ENCODE results near the gene GRM5.

GRM5 gene

DNA sequence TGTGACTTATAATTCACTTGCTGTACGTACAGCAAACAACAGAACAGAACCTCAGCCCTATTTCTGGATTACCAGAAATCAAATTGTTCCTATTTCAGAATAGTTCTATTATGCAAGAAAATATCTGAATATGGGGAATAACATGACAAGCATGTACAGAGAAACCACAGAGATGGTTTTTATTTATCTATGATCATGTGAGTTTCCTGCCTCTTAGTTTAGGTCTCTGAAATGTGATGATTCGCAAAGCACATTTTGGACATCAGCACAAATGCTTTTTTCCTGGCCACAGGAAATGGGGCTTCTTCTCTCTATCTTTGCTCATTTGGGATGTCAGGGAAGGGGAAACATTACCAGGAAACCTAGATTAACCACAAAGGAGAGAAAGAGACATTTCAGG, 461.5 kb downstream of the GRM5 start:
- no peak for FAIRE-seq

DNA sequence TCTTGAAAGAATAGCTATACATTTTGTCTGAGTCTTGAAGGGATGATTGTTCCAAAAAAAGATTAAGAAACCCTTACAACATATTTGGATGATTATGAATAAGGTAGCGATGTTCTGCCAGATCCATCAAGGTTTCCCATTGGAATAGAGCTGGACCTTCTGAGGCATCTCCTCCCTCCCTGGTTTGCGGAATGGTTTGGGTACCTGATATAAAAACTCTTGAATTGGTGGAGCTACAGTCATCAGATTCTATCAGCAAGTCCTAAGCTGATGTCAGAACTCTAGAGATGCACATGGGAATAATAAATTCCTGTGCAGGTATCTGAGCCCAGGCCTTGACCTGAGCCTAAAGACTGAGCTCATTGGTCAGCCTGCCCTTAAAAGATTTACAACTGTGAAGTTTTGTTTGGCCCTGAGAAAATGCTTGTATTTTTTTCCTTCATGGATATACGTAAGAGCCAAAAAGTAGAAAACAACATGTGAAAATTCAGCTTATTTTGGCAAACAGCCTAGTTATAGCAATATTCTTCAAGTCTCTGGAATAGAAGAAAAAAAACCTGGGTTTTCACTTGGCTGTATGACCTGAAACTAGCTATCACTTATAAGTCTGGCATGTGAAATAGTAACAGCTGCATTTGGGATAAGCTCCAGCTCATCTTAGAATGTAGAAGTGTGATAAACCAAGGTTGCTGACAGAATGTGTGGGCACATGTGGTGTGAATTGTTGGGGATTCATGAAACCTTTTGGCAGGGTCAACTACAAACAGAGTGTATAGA, 462.5 kb downstream of the GRM5 start:
- FAIRE-seq: no peak

DNA sequence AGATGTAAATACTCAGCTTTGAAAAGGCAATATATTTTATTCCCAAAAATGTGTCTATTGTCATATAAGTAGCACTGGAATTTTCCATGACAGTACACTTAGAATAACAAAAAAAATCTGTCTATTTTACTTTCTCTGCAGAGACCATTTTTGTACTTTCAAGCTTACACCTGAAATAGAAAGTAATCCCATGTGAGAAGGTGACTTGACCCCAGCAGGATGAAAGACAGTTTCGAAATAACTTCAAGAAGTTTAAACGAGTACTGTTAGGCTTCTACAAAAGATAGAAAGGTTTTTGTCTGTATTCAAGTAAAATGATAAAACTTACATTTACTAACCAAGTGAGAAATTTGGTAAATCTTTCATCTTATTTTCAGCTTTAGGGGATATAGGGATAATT, 468.4 kb downstream of the GRM5 start:
- no peak for FAIRE-seq

DNA sequence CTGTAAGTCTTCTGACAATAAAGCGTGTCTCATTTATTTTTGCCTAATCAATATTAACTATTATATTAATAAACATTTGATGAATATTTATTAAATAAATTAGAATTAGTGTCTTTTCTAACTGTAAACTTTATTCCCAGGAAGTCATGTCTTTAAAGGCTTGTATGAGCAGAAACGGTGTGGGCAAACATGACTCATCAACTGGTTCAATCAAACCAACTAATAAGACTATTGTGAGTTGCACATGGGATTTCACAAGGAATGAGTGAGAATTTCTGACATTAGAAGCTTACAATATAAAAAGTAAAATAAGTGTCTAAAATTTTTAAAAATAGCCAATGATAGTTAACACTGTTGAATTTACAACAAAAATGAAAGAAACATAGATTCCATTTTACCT, 469.0 kb downstream of the GRM5 start:
- FAIRE-seq: no peak

DNA sequence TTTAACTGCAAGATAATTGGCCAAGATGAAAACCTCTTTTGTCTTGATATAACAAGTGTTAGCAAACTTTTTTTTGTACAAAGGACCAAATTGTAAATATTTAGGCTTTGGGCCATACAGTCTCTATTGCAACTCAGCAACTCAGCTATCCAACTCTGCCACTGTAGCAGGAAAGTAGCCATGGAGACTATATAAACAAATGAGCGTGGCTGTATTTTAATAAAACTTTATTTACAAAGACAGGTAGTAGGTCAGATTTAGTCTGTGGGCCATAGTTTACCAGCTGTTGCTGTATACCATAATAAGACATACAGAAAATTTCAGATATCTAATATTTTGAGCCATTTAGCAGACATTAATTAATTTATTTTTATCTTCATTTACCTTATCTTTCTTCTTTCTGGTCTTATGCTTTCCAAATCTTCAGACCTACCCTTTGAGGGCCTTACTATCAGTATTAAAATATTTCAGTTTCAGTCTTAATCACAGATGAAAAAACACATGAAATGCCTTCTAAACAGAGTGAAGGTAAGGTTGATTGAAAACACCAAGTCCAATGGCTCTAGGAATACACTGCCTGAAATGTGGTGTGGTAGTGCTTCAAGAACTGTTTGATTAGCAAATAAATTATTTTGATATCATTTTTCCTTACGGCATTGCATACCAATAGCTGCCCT, 471.4 kb downstream of the GRM5 start:
- no peak for FAIRE-seq

DNA sequence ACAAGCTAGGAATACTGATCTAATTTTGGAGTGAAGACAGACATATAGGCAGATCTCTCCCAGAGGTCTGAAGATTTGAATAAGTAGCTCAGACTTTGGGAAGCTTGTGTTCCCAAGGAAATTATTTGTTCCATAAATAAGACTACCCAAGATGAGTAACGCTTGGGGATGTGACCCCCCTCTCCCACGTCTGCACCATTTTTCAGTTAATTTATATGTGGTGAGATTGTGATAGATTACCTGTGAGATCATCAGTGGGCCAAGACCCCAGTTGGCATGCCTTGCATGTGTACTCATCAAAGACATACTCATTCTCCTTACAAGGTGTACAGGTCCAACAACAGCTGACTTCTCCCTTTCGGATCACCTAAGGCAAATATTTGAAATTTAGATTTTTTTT, 475.4 kb downstream of the GRM5 start:
- FAIRE-seq: no peak

DNA sequence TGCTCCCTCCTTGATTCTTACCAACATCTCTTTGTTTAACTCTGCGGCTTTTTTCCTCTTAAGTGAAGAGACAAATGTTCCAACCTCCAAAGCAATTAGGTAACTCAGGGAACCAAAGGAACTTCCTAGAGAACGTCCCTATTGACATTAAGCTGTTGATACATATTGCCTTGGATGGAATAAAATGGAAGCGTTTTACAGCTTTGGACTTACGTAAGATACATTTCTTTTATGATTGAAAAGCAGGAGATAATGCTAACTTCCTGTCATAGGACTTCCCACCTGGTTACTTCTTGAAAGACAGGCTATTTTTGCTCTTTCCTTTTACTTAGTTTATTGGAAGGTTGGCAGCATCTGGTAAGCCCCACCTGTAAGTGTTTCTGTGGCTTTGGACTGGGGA, 482.5 kb downstream of the GRM5 start:
- no peak for FAIRE-seq

DNA sequence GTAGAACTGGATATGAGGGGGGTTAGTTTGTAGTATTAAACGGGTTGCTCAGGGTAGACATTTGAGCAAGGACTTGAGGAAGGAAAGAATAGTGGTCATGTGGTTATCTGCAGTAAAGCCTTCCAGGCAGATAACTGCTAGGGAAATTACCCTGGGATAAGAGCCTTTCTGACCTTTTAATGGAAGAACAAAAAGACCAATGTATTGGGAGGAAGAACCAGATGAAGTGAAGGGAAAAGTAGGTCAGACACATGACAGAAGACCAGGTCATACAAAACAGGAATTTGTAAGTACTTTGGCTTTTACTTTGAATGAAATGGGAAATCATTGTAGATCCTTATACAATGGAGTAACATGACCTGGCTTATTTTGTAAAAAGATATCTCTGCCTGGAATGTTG, 486.3 kb downstream of the GRM5 start:
- FAIRE-seq: no peak

DNA sequence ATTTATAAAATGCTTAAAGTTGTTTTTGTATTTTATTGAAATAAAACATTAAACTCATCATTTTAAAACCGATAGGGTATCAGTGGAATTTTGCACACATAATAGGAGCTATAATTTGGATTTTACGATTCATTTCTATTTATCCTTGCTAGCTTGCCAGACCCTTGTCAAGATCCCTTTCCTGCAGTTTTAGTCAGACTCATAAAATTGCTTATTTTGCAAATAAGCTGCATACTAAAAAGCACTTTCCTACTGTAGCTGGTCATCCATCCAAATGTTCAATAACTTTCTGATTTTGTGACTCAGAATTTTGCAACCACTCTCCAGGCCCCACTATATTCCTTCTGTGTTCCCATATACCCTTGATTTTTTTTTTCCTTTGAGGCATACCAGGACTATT, 489.0 kb downstream of the GRM5 start:
- FAIRE-seq: no peak

DNA sequence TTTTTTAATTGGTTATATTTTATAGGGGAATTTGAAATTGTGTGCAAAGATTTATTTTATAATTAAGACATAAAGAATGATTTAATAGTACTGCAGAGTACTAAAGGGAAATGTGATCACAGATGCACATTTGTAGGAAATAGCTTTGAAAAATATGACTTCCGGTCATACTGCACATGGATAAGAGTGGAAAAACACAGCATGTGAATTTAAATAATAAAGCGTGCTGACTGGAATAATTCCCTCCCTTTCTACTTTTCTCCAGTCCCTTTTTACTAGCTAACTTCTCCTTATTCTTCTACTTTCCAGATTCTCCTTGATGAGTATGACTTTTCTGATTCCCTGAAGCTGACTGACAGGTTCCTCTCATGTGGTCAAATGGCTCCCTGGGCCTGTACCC, 489.9 kb downstream of the GRM5 start:
- no peak for FAIRE-seq

DNA sequence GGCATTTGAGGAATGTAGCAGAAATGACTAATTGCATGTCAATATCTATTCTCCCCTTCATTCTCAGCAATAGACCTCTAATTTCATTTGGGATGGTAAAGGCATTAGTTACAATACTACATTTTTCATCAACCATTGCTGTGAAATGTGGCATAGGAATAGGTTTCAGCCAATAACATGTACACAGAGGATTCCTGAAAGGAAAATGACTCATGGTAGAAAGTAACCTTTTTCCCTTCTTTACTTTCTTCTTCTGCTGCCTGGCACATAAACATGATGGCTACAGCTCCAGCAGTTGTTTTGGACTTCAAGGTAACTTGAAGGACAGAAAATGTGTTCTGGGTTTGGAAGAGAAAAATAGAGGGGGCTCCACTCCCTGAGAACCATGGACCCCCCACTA, 496.4 kb downstream of the GRM5 start:
- FAIRE-seq: no peak

DNA sequence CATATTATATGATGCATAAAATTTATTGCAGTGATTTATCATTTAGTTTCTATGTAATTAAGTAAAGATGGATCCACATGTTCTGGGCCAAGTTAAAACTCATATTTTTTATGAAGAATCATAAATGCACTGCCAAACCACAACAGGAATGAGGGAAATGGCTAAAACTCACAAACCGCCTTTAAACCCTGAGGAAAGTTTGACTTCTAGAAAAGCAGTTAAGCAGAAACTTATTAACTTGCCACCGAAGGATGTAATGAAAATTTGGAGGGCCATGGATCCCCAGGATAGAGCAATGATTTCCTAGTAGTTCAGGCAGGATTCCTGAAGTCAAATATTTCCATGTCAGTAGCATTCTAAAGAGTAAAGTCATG, 510.0 kb downstream of the GRM5 start:
- no peak for FAIRE-seq

DNA sequence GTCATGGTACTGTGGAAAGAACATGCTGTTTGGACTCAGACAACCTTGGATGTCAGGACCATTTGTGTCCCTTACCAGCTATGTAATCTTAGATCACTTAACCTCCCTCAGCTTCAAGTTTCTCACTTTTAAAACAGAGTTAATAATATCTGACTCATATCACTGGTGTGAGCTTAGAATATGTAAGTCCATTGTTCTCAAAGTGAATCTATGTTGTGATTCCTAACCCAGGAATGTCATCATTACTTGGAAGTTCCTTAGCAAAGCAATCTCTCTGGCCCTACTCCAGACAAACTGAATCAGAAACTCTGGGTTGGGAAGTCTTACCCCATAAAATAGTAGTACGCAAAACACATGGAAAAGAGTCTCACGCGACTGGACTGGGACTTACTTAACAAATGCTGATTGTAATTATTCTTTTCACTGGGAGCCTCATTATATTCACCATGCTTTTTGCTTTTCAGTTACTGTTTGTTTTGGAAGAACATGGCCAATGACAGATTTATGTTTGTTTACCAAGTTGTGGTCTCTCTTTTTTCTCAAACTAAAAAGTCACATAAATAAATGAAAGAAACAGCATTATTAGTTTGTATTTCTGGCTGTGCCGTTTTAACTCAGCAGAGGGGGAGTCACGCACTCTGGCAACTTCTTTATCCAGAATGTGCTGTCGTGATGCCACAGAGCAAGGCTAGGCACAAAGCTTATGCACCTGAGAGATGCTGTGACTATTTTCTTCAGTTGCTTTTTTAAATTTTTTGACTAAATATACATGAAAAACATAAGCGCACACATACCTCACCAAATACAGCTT, 510.6 kb downstream of the GRM5 start:
- FAIRE-seq: no peak

DNA sequence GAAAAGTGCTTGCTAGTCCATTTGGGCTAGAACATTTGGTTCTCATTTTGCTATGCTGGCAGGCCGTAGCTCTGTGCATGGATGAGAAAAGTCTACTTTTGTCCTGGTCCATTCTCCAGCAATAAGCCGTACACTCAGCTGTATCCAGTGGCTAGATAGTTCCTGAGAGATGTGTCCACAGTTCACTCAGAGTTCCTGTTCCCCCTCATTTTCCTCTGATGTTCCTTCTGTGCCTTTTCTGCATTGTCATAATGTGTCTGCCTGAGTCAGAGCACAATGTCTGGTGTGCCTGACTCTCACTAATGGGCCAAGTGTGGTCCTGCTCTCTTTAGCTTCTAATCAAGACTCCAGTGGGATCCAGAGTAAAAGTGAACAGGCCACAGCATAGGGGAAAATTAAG, 512.6 kb downstream of the GRM5 start:
- FAIRE-seq: no peak

DNA sequence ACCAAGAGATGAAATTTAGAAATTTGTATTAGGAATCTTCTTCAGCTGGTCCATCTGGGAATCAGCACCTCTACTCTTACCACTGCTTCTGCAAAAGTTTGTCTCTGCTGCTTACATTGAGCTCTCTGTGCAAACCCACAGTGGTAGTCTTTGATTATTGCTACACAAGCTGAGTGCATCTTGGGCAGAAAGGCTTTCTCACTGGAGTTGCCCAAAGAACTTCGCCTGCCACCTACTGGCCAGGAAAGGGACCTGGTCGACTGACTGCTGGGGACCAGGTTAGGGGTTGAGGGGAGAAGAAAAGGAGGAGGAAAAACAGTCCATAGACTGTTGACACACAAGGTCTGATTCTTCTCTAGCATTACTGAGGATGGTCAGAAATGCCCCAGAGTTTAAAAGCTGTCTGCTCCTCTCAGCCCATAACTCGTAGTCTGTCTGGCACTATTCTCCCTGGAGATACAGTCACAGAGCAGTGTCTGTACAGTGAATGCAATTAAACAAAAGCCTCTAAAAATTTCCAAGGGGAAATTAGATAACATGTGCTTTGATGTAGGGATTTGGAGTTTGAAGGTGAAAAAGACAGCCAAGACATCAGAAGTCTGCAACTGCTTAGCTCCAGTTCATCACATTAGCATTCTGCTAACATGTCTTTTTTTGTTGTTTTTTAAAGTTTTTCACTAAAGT, 513.3 kb downstream of the GRM5 start:
- FAIRE-seq: no peak

DNA sequence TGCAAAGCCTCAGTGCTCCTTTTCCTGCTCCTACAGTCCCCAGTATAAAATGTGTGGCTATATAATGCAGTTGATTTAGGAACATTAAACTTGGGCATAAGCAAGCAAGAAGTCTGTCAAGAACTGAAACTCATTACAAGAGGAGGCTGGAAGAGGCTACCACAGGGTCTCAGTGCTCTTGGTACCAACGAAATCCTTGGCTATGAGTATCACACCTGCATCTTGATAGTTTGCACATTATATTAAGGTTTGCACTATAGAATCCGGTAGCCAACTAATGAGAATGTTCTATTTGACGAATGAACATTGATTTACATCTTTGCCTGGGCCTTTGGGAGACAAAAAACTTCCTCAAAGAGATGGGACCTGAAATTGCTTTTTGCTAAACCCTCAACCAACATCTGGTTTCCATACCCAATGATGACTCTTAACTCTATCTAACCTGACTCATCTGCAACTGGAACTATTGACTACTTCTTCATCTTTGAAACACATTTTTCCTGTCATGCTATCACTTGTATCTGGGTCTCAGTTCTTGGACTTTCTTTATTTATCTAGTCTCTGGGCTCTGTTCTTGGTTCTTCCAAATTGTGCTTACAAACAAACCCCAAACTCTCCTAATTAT, 521.0 kb downstream of the GRM5 start:
- FAIRE-seq: no peak

DNA sequence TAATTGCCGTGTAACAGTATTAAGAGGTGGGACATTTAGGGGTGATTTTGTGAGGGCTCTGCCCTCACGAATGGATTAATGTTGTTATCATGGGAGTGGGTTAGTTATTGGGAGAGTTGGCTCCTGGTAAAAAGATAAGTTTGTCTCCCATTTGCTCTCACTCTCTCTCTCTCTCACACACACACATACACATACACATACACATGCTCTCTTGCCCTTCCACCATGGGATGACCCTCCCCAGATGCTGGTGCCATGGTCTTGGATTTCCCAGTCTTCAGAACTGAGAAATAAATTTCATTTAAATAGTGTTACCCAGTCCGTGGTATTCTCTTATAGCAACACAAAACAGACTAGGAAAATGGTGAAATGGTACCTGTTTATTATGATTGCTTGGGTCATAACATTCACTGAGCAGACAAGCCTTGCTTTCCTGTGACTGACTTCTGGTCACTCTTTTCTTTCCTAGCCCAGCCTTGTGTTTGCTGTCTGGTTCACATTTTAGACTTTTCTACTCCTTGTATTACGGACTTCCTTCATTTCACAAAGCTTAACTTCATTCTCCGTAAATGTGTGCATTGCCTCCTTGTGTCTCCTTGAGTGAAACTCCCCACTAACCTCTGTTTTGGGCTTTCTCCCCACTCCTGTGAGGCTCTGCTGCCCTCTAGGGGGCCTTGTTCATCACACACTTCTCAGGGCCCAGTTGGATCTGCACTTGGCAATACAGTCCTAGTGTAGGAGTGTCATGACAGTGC, 521.7 kb downstream of the GRM5 start:
- FAIRE-seq: no peak

DNA sequence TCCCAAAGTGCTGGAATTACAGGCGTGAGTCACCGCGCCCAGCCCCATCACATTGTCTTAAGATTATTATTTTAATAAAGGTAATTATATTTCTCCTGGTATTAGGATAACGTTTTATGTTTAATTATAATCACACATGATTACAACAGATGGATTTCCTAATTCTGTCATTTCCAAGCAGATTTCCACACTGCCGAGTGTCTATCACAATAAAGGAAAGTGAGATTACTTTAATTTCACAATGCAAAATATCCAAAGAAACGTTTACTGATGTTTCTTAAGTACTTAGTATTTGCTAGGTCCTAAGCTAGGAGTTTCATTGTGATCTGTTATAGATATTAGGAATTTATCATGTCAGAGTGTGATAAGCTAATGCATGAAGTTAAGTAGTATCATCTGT, 524.8 kb downstream of the GRM5 start:
- FAIRE-seq: no peak

DNA sequence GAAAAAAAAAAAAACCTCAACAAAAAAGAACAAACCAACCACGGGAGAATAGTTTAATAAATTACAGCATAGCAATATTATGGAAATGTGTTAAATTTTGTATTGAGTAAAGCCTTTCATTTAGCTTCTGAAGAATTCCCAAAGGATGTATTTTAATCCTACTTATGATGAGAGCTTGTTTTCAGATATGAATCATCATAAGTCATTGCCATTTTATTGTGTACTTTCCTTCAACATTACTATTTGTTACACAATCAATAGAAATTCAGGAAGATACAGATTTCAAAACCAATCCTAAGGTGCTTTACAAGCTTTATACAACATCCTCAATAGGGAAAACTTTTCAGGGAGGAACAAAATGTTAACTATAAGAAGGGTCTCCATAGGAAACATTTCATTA, 527.7 kb downstream of the GRM5 start:
- FAIRE-seq: no peak

DNA sequence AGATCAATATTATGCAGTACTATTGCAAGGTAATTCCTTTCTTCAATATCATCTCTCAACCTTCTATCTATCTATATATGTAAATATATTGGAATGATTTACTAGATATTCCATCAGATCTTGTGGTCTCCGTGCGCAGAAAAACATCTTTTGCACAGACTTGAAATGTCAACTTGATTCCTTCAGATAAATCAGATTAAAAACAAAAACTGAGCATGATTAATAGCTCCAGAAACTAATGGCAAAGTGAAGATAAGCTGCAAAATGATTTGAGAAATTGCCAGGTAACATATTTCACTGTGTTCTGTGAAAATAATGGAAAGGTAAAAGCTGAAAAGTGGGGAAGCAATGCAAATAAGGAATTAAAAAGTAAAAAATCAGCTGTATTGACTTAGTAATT, 528.2 kb downstream of the GRM5 start:
- FAIRE-seq: no peak

DNA sequence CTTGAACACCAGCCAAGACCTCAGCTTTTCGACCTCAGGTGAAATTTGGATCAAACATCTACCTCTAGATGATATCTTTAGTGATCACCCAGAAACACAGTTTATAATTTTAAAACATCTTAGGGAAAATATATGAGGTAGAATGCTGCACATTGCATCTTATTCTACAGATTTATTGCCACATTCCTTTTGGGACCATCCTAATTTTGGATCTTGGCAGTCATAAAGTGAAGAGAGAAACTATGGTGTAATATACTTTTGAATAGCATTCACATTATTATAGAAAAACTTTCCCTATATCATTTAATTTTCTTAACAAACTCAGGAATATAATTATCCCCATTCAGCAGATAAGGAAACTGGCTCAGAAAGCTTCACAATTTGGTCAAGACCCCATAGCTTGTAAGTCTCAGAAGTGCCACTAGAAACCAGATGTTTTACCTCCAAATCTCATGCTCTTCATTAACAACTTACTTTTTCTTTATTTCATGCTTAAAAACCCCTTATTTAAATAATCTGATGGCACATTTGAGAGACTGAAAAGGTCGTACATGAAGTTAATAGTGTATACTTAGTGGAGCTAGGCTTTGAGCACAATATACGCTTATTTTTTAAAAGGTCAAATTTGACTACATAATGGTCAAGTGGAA, 529.0 kb downstream of the GRM5 start:
- FAIRE-seq: no peak
